ENCODE measurements around the gene TGM2.

TGM2 gene

GRCh38 chr20:38175304-38176180, 10.5 kb upstream of the TGM2 start:
- no peak for DNase-seq

- no peak for DNase-seq
These were observed 8.4 kb upstream of the TGM2 start for GRCh38 chr20:38173237-38174156.

GRCh38 chr20:38172408-38172807, 7.3 kb upstream of the TGM2 start:
- DNase-seq, result no peak

DNA sequence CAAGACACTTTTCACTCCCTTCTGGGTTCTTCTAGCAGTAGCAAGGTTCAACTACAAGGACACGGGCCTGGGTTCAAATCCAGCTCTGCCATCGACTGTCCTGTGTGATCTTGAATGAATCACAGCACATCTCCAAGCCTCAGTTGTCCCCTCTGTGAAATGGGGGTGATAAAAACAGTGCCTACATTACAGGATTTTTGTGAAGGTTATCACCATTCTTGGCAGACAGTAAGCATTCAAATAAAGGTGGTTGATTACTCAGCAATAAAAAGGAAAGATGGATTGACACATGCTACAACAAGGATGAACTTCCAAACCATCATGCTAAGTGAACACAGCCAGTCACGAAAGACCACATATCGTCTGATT, 6.6 kb upstream of the TGM2 start:
- DNase-seq, result no peak

GRCh38 chr20:38170826-38171674, 6.0 kb upstream of the TGM2 start:
- no peak for DNase-seq

- DNase-seq, result no peak
These were observed 5.3 kb upstream of the TGM2 start for GRCh38 chr20:38170219-38170825.

GRCh38 chr20:38169636-38170193, 4.6 kb upstream of the TGM2 start:
- no peak for DNase-seq

- DNase-seq, result no peak
These were observed 3.9 kb upstream of the TGM2 start for GRCh38 chr20:38168791-38169589.

DNA sequence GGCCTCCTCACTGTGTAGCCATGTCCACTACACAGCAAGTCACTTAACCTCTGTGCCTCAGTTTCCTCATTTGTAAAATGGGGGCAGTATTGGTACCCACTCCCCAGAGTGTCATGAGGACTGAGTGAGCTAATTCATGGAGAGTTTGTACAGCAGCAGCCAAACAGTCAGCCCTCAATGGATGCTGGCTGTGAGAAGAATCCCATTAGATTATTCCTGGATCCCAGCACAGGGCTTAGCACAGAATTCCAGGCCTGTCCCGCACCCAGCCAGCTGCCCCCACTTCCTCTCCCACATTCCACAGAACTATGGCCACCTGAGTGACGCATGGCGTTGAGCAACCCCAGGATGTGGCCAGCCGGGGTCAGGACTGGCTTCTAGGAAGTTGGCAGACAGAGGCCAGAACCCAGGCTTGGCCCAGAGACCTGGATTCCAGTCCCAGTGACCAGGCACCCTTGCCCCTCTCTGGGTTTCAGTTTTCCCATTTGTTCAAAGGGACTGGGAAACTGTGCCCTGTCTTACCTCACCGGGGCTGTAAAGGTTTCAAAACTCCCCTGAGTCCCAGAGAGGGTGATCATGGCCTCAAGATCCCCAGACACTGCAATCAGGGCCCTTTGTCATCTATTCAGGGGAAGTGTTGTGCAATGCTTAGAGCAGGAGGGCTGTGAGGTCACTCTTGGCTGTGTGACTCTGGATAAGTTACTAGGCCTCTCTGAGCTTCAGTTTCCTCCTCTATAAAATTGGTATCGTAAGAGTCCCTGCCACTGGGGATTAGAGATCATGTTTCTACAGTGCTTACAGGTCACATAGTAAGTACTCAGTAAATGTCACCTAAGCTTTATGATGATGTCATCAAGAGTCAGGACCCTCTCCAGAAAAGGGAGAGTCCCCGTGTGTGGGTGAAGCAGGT, 3.0 kb upstream of the TGM2 start:
- DNase-seq, result no peak

- DNase-seq, result no peak
These were observed 2.3 kb upstream of the TGM2 start for GRCh38 chr20:38167328-38167850.

- DNase-seq, result no peak
These were observed 1.7 kb upstream of the TGM2 start for GRCh38 chr20:38166703-38167233.

GRCh38 chr20:38165966-38166702, 1.1 kb upstream of the TGM2 start:
- no peak for DNase-seq

DNA sequence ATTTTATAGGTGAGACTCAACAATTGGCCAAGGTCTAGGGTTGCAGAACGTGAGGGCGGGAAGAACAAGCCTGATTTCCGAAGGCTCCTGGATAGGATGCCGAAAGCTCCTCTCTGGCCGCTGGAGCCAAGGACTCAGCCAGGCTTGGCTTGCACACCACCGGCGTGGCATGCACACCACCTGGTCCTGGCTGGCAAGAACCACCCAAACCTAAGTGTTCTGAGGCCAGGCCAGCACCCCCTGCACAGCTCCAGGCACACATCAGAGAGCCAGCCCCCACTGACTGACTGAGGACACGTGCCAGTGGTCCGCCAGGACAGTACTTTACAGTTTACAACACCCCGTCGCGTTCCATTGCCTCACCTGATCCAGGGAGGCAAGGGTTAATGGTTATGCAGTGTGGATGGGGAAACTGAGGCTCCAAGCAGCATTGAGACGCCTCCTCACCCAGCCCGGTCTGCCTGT, 414 bp downstream of the TGM2 start:
- DNase-seq, result no peak

DNA sequence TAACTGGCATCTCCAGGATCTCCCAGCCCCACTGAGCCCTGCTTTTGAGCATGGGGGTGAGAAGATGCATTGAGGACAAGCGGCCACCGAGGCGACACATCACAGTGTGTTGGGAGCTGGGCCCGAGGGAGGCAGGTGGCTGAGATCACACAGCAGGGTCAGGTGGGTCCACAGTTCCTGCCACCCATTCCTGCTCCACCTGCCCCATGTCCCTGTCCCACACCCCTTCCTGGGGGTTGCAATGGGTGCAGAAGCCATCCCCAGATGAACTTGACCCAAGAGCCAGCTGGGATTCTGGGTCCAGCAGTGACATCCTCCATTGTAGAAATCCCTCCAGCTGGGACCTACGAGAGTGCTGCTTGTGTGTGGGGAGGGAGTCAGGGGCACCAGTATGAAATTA, 1.0 kb downstream of the TGM2 start:
- no peak for DNase-seq

- DNase-seq, result no peak
These were observed 1.9 kb downstream of the TGM2 start for GRCh38 chr20:38162878-38163875.

- DNase-seq, result no peak
These were observed 2.9 kb downstream of the TGM2 start for GRCh38 chr20:38162149-38162548.

GRCh38 chr20:38161412-38161774, 3.7 kb downstream of the TGM2 start:
- DNase-seq, result no peak
